NCI-H146 treated with DMSO at 0.1 percent for 48 hours (cell line): ENCODE measurements around the gene GLT1D1.
"Not testable (repeated sequence)": the region's sequence is repeated elsewhere in the genome, so short reads cannot be mapped to it uniquely, and the experiment has no call there.

Experiments
- DNase-seq: peaks from one replicate; lab custom pipeline; 2025; ENCODE audit not compliant: unreplicated experiment; lab: John Stamatoyannopoulos, UW

The GLT1D1 gene

DNA sequence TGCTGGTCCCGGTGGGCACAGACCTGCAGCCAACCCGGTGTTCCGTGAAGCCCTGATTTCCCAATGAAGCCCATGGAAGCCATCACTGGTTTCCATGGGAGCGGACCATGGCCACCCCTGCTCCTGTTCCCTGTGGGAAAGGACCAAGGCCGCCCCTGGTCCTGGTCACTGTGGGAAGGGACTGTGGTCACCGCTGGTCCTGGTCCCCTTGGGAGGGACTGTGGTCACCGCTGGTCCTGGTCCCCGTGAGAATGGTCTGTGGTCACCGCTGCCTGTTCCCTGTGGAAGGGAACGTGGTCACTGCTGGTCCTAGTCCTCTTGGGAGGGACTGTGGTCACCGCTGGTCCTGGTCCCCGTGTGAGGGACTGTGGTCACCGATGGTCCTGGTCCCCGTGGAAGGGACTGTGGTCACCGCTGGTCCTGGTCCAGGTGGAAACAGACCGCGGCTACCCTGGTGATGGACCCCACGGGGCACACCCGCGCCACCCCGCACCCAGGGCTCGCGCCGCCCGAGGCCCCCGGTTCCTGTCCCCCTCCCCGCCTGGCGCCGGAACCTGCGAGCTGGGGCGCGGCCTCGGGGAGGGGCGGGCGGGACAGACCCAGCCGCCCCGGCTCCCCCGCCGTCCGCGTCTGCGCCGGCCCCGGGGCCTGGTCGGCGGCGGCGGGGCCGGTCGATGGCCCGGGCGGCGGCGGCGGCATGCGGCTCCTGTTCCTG is at the start of gene GLT1D1:
Gene GLT1D1, plus strand, starts transcription at position 594 of the 715 bp plus-strand sequence. Its CDS starts 104 bp downstream, at position 698.
- no peak for DNase-seq

GRCh38 chr12:128803788-128804187 is 49.5 kb upstream of the GLT1D1 start:
- no peak for DNase-seq

DNA sequence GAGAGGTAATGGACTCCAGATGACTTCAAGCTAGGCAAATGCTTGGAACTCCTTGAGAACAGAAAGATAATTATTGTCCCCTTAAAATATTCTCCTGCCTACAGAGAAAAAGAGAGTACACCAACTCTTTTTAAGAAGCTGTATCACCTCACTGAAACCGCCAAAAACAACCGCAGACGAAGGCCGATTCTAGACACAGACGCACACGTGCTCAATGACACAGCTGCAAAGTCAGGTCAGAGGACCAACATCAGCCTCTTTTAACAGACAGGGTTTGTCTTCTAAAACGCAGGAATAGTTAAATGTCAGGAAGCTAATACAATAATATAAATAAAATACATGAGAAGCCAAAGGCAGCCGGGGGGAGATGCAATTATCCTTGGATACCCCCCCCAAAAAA is 48.5 kb upstream of the GLT1D1 start:
- DNase-seq: no peak

DNA sequence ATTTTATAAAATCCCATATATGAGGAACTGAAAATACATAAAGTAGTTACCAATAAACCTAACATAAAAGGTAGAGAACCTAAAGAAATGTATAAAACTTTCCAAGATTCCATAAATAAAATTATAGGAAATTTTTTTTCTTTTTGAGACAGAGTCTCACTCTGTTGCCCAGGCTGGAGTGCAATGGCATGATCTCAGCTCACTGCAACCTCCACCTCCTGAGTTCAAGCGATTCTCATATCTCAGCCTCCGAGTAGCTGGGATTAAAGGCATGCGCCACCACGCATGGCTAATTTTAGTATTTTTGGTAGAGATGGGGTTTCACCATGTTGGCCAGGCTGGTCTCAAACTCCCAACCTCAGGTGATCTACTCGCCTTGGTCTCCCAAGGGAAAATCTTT is 47.9 kb upstream of the GLT1D1 start:
- DNase-seq: not testable (repeated sequence)

- DNase-seq: no peak
Measured at GRCh38 chr12:128806573-128806972, 46.7 kb upstream of the GLT1D1 start.

DNA sequence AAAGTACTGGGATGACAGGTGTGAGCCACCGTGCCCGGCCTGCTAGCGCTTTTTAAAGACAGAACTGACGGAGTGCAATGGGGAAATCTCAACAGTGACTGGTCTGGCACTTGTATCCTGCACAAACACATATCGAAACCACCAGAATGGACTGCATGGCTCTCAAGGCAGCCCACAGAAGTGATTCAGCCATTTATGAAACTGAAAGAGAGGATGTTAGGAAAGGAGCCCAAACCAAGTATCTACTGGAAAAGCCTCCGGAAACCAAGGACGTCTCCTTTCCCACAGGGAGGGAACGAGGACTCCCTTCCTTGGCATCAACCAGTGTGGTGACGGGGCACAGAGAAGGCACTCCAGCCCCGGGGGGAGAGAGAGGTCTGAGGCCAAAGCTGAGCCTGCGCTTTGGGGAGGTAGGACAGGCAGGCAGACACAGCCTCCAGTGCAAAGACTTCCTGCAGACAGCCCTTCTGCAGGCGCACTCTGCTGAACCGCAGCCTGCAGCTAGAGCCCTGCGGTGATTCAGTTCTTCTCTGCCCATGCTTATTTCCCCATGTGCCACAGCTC is 46.0 kb upstream of the GLT1D1 start:
- DNase-seq: no peak

DNA sequence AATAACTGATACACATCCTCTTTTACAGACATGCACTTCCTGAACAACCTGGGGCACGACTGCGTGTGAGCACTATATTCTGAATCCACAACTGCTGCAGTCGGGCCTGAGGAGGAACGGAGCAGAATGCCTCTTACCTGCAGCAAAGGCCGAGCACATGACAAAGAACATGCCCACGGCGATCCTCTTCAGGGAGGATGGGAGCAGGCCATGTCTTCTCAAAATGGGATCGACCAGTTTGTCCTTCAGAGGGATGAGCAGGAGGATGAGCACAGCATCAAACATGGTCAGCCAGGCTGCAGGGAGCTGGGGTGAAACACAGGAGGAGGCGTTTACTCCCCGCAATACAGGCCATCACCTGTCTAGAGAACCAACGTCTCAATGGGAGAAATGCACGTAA is 44.6 kb upstream of the GLT1D1 start:
- no peak for DNase-seq

DNA sequence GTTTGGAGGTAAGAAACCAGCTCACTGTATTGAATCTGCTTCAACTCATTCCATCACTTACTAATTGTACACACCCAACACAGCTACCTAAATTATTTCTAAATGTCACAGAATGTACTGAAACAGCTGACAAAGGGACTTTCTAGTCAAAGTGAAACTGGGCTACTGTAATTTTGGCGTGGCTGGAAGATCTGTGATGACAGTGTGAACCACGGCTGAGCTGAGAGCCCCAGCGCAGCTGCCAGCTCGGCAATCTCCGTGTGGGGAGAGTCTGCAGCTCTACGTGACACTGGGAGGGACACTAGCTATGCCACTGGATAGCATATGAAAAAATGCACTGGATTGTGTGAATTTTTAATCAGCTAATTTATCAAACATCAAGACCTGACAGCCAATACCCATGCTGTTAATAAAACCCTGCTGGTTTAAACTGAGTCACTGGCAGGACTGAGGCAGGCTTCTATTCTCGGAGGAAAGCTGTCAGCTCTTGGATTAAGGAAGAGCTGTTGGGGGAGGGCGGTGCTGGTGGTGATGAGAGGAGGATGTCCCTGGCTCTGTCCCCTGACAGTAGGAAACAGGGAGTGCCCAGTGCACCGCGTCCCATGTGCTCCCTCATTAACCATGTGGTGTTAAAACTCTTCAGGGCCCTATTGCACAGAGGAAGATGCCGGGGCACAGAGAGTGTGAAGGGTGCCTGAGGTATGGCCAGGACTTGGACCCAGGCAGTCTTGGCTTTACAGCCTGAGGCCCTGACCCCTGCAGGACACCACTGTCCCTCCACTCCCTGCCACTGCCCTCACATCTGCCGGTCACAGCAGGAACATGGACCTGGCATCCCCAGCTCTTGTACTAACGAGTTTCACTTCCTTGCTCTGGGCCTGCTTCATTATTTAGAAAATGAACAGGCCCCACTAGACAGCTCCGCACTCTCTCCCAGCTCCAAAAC is 42.8 kb upstream of the GLT1D1 start:
- no peak for DNase-seq

GRCh38 chr12:128811806-128812205 is 41.5 kb upstream of the GLT1D1 start:
- DNase-seq: no peak

- DNase-seq: no peak
Measured at GRCh38 chr12:128813392-128813791, 39.9 kb upstream of the GLT1D1 start.

DNA sequence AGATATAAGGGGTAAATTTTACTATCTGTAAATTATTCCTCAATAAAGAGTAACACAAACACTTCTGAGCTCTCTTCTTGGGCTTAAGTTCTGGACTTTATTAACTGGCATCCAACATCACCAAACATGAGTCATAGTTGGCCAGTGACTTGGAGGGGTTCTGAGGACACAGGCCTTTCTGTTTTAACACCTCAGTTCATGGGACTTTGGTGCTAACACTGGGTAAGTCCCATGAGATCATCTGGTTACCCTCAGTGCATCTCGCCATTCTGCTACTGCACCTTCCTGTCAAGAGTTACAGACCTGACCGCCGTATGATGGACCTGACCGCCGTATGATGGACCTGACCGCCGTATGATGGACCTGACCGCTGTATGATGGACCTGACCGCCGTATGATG is 39.4 kb upstream of the GLT1D1 start:
- DNase-seq: no peak

DNA sequence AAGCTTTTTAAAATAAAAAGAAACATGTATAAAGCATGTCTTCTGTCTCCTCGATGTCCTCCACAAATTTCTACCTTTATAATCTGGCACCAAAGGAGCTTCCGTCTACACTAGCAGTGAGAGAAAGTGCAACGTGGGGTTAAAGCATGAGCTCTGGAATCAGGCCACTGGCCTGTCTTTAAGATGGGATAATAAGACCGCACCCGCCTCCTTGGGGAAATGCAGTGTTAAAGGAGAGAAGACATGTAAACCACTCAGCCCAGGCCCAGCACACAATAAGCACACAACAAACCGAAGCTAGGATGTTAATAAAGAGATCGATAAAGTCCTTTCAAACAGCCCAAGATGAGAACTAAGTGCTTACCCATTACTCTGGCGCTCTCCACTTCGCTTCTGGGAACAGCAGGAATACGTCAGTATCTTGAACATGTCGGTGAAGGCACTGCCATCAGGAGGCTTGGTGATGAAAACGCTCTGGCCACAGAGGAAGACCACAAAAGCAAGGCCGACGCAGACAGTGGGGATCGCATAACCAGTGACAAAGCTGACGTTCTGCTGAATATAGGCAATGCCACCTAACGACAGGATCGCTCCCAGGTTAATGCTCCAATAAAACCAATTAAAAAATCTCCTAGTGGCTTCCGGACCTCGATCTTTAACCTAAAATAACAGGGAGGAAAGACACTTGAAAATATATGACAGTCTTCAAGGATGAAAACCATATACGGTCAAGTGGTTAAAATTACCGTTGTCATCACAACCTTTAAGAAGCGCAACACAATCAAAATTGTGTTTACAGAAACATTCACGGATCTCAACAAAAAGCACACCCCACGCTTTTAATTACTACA is 38.6 kb upstream of the GLT1D1 start:
- DNase-seq: no peak

DNA sequence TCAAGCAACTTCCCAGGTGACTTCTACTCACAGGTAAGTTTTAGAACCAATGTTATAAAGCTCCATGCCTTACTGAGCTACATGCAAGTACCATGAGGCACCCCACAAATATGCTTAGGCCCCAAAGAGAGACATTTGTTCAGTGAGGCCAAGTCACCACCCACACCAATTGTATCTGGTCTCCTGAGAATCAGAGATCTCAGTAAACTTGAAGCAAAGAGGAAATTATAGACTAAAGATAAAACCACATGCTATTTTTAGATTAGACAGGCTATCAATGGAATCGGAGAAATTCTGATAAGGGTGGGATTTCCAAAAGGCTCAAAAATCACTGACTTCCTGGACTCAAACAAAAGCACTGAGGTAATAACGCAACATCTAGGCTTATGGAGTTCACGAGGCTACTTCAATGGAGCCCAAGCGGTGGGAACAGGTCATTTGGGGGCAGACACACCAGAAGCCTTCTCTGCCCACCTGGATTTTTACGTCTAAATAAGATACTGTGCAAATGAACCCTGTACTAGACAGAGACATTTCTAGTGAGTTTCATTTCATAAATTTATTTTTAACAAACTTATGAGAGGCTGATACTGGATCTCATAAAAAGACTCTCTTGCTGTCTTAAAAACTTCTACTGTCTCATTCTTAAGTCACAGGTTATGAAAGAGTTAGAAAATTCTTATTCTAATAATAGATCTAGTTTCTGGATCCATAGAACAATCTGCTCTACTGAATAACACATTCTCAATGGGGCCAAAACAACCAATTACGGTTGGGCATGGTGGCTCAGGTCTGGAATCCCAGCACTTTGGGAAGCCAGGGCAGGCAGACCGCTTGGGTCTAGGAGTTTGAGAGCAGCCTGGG is 37.3 kb upstream of the GLT1D1 start:
- DNase-seq: no peak

- no peak for DNase-seq
Measured at GRCh38 chr12:128816643-128816920, 36.7 kb upstream of the GLT1D1 start.

DNA sequence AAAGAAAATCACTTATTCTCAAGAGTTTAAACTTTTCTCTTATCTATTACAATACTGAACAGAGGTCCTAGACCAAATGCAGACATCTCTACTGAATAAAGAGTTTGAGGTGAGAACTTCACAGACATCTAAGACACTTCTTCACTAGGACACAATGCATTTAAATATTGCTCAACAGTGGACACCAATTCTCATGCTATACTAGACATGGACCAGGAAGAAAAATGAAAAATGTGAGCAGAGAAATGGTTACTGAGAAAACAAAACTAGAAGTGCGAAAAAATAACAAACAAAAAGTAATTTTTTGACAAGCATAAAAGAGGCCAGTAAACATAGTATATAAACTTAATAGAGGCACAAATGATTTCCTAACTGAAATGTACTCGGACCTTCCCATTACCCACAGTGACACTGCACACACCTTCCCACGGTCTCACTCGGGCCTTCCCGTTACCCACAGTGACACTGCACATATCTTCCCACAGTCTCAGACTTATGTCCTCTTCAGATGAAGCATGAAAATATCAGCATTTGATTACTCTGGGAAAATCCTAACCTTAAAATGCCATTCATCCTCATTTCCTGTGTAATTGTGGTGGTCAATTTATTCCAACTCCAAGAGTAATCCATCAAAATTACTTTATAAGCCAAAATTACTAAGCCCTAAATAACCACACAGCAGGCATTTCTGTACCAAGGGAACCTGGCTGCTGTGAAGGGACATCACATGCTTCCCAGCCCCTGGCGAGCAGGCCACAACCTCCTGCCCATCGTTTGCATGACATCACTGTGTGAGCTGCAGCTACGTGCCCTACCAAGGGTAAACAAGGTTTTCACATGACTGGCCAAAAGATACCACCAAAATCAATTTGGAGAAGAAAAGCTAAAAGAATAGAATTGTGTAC is 35.9 kb upstream of the GLT1D1 start:
- DNase-seq: peak; percentile 11

- no peak for DNase-seq
Measured at GRCh38 chr12:128818065-128819022, 34.9 kb upstream of the GLT1D1 start.

DNA sequence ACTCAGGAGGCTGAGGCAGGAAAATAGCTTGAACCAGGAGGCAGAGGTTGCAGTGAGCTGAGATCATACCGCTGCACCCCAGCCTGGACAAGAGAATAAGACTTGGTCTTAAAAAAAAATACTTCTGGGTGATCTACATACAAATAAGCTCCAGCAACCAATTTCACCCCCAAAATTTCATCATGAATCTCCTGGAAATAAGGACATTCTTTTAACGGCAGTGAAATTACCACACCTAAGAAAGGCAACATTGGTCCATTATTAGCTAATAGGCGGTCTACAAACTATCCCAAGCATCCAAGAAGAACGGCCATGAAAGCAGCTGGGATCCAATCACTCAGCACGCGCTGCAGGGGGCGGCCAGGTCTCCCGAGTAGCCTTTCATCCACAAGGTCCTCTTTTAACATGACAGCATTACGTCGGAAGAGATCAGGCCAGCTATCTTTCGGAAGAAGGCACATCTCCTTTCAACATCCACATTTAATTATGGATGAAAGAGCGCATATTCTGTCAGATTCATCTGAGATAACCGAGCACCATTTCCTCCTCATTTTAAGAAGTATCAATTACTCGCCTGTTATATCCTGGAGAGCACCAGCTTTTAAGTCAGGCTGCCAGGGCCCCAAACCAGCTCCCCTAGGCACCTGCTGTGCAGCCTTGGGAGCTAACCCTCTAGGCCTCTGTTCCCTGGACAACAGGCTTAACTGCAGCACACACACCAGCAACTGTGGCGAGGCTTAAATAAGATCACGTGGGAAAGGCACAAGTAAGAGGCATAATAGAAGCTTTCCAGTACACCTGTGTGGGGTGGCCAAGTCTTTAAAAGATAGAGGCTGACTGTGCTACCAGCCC is 33.8 kb upstream of the GLT1D1 start:
- DNase-seq: peak; percentile 5
